IPS DF 6.9 (cell line): ENCODE data around the gene SPRR2A.

ENCODE experiments used
- DNase-seq: peaks from one replicate; pipeline ENCODE4 v3.0.0-alpha.2; 2013; ENCODE audit warnings: low read depth, low spot score
- H3K27ac ChIP-seq: one replicate; pipeline ENCODE4 v1.5.1; 2013; ENCODE audit warnings: low read length, control low read depth
- H3K27me3 ChIP-seq: 2 replicates; pipeline ENCODE4 v1.6.1; 2013; ENCODE audit warnings: mild to moderate bottlenecking, low read length; ENCODE audit not compliant: control insufficient read depth, insufficient read depth
- H3K36me3 ChIP-seq: 2 replicates; pipeline ENCODE4 v1.6.1; 2013; ENCODE audit warnings: low read length; ENCODE audit not compliant: control insufficient read depth, insufficient read depth
- H3K4me1 ChIP-seq: 2 replicates; pipeline ENCODE4 v1.6.1; 2013; ENCODE audit warnings: low read length; ENCODE audit not compliant: control insufficient read depth, insufficient read depth
- H3K4me3 ChIP-seq: 2 replicates; pipeline ENCODE4 v1.5.1; 2013; ENCODE audit warnings: mild to moderate bottlenecking, low read length
- H3K9me3 ChIP-seq: 2 replicates; pipeline ENCODE4 v1.6.1; 2013; ENCODE audit warnings: low read length, inconsistent platforms; ENCODE audit not compliant: control insufficient read depth, insufficient read depth
- WGBS: extraction: QIAGEN DNeasy Blood & Tissue Kit; methylation state at CpG from one replicate; pipeline ENCODE4 v1.1.7; 2013; ENCODE audit warnings: mixed read lengths, missing lambda C conversion rate; ENCODE audit not compliant: insufficient read length, insufficient coverage; 5-methylcytosine and 5-hydroxymethylcytosine counted together

The SPRR2A gene

DNA sequence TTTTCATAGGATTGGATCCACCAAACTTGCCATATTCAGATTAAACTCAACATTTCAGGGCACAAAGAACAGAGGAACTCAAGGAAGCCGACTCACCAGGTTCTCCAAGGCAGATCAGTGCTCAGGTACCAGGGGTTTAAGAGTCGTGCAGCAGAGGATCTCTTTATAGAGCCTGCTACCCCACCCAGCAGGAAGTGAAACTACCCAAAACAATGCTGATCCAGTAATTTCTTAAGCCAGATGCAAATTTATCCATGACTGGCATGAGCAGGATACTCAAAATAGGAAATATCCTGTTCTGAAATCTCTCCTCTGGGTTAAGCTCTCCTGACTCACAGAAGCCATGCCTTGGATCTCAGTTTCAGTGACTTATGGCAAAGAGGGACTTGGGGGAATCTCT is at the start of gene SPRR2A:
Gene SPRR2A, minus strand, starts transcription at position 138 of the 400 bp plus-strand sequence. CDS start 777 bp downstream, outside the sequence.
- Histone ChIP-seq H3K36me3 (no peaks in the 10 kb centered on the region), H3K9me3 (no peaks in the 10 kb centered on the region), H3K27me3 (no peaks in the 10 kb centered on the region), H3K4me1 (no peaks in the 10 kb centered on the region), H3K27ac (no peak within 1 kb of the TSS), H3K4me3 (no peak within 1 kb of the TSS)
- DNase-seq: no peak
- WGBS: no CpG with 5 or more reads among the region's 2 CpGs

DNA sequence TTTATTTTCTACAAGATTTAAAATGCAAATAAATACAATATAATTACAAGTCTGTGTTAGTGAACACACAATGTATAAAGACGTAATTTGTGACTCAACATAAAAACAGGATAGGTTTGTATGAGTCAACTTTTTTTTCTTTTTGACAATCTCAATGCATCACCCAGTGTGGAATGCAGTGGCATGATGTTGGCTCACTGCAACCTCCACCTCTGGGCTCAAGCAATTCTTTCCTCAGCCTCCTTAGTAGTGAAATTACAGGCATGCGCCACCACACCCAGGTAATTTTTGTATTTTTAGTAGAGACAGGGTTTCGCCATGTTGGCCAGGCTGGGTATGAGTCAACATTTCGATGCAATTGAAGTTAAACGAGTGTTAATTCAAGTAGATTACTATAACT is 42.9 kb upstream of the SPRR2A start:
- no peaks in the 10 kb centered on the region for H3K4me1 ChIP-seq
- no peaks in the 10 kb centered on the region for H3K36me3 ChIP-seq
- no CpG with 5 or more reads among the region's 5 CpGs for WGBS
- H3K9me3 ChIP-seq: no peaks in the 10 kb centered on the region
- no peaks in the 10 kb centered on the region for H3K27me3 ChIP-seq
- DNase-seq: no peak
- H3K4me3 ChIP-seq: no peak overlapping the region
- H3K27ac ChIP-seq: no peak overlapping the region

DNA sequence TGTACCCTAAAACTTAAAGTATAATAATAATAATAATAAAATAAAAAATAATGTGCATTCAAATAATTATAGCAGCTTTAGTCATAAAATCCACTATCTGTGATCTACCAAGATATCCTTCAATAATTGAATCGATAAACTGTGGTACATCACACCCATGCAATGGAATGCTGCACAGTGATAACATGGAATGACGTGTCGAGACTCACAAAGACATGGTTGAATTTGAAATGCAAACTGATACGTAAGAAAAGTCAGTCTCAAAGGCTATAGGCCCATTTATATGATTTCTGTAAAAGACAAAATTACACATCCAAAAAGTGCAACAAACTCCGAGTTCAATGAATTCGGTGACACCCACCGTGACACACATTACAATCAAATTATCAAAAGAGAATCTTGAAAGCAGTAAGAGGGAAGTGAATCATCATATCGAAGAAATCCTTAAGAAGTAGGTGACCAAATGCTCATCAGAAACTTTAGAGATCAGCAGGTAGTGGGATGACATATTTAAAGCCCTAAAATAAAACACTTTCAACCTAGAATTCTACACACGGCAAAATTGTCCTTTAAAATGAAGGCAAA is 42.2 kb upstream of the SPRR2A start:
- H3K4me3 ChIP-seq: no peak overlapping the region
- H3K27ac ChIP-seq: no peak overlapping the region

DNA sequence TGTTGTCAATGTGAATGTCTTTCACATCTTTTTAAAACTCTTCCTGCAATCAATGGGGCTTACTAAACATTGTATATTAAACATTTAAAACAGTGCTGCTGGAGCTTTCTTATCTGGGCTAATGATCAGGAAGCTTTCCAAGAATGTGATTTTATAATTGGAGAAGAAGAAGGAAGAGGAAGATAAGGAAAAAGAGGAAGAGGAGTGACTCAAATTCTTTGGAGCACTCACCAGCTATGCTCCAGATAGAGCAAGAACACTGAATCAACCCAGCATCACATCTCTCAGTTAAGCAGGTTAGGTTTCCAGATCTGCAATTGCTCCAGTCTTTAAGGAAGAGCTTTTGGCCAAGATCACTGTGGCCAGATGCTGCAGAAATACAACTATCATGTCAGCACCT is 38.5 kb upstream of the SPRR2A start:
- no peaks in the 10 kb centered on the region for H3K36me3 ChIP-seq
- no peak overlapping the region for H3K27ac ChIP-seq
- H3K27me3 ChIP-seq: no peaks in the 10 kb centered on the region
- no peaks in the 10 kb centered on the region for H3K4me1 ChIP-seq
- H3K9me3 ChIP-seq: no peaks in the 10 kb centered on the region
- no peak for DNase-seq
- no peak overlapping the region for H3K4me3 ChIP-seq

More for the DNA sequence above, 42.2 kb upstream of the SPRR2A start:
- H3K9me3 ChIP-seq: no peaks in the 10 kb centered on the region
- WGBS: no CpG with 5 or more reads among the region's 9 CpGs
- no peaks in the 10 kb centered on the region for H3K4me1 ChIP-seq
- no peak for DNase-seq
- H3K36me3 ChIP-seq: no peaks in the 10 kb centered on the region
- H3K27me3 ChIP-seq: no peaks in the 10 kb centered on the region

DNA sequence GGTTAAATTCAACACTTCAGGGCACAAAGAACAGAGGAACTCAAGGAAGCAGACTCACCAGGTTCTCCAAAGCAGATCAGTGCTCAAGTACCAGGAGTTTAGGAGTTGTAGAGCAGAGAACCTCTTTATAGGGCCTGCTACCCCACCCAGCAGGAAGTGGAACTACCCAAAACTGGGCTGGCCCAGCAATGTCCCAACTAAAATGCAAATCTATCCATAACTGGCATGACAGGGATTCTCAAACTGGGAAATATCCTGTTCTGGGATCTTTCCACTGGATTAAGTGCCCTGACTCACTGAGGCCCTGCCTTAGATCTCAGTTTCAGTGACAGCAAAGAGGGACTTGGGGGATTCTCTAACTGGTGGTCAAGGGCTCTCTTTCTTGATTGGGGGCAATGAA is 37.1 kb upstream of the SPRR2A start, which contains the start of gene SPRR2E:
Gene SPRR2E, minus strand, starts transcription at position 101 of the 400 bp plus-strand sequence. CDS start 775 bp downstream, outside the sequence.
- no peaks in the 10 kb centered on the region for H3K36me3 ChIP-seq
- no peaks in the 10 kb centered on the region for H3K27me3 ChIP-seq
- H3K9me3 ChIP-seq: no peaks in the 10 kb centered on the region
- H3K4me3 ChIP-seq: no peak within 1 kb of the TSS
- DNase-seq: no peak
- no peak within 1 kb of the TSS for H3K27ac ChIP-seq
- no peaks in the 10 kb centered on the region for H3K4me1 ChIP-seq

DNA sequence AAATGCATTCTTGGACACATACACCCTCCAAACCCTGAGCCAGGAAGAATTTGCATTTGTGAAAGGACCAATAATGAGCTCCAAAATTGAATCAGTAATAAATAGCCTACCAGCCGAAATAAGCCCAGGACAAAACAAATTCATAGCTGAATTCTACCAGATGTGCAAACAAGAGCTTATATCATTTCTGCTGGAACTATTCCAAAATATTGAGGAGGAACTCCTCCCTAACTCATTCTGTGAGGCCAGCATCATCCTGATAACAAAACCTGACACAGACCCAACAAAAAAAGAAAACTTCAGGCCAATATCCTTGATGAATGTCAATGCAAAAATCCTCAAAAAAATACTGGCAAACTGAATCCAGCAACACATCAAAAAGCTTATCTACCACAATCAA is 30.3 kb upstream of the SPRR2A start:
- H3K27ac ChIP-seq: no peak overlapping the region
- no peak for DNase-seq
- H3K4me1 ChIP-seq: no peaks in the 10 kb centered on the region
- H3K9me3 ChIP-seq: no peaks in the 10 kb centered on the region
- no CpG with 5 or more reads among the region's 1 CpG for WGBS
- H3K36me3 ChIP-seq: no peaks in the 10 kb centered on the region
- no peak overlapping the region for H3K4me3 ChIP-seq
- H3K27me3 ChIP-seq: no peaks in the 10 kb centered on the region

DNA sequence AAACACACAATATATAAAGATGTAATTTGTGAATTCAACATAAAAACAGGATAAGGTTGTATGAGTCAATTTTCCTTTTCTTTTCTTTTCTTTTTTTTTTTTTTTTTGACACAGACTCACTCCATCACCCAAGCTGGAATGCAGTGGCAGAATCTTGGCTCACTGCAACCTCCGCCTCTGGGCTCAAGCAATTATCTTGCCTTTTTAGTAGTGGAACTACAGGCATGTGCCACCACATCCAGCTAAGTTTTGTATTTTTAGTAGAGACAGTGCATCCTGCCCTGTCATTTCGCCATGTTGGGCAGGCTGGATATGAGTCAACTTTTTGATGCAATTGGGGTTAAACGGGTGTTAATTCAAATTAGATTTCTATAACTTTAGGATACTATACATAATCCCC is 24.4 kb upstream of the SPRR2A start:
- no peak overlapping the region for H3K4me3 ChIP-seq
- H3K4me1 ChIP-seq: no peaks in the 10 kb centered on the region
- H3K36me3 ChIP-seq: no peaks in the 10 kb centered on the region
- no peaks in the 10 kb centered on the region for H3K9me3 ChIP-seq
- no CpG with 5 or more reads among the region's 3 CpGs for WGBS
- H3K27ac ChIP-seq: no peak overlapping the region
- H3K27me3 ChIP-seq: no peaks in the 10 kb centered on the region
- no peak for DNase-seq

DNA sequence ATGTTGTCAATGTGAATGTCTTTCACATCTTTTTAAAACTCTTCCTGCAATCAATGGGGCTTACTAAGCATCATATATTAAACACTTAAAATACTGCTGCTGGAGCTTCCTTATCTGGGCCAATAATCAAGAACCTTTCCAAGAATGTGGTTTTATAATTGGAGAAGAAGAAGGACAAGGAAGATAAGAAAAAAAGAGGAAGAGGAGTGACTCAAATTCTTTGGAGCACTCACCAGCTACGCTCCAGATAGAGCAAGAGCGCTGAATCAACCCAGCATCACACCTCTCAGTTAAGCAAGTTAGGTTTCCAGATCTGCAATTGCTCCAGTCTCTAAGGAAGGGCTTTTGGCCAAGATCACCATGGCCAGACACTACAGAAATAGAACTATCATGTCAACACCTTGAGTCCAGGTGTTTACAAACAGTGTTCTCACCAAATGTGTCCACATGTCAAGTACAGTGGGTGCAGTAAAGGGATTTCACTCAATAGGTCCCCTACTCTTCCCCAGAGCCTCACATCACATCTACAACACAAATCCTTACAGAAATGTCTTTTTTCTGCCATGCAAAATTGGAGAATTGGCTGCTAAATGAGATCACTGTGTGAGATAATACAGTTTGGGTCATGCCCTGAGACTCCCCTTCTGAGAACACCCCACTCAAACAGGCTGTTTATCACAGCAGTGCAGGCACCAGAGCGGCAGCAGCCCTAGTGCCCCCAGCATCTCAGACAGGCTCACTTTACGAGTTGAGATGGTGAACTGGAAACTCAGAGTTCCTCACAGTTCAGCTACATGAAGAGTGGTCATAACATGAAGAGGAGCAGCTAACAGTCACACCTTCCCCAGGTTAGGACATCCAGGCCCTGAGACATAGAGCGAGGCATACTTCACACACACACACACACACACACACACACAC is 15.8 kb upstream of the SPRR2A start:
- Histone ChIP-seq H3K27ac (no peak overlapping the region), H3K27me3 (no peaks in the 10 kb centered on the region), H3K4me3 (no peak overlapping the region), H3K4me1 (no peaks in the 10 kb centered on the region), H3K36me3 (no peaks in the 10 kb centered on the region), H3K9me3 (no peaks in the 10 kb centered on the region)
- no peak for DNase-seq
- WGBS: no CpG with 5 or more reads among the region's 5 CpGs

DNA sequence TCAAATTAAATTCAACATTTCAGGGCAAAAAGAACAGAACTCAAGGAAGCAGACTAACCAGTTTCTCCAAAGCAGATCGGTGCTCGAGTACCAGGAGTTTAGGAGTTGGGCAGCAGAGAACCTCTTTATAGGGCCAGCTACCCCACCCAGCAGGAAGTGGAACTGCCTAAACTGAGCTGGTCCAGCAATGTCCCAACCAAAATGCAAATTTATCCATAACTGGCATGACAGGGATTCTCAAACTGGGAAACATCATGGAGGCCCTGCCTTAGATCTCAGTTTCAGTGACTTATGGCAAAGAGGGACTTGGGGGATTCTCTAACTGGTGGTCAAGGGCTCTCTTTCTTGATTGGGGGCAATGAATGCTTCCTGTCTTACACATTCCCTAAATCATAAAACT is 14.2 kb upstream of the SPRR2A start, which contains the start of gene SPRR2B:
Gene SPRR2B, minus strand, starts transcription at position 101 of the 400 bp plus-strand sequence. CDS start 772 bp downstream, outside the sequence.
- H3K4me1 ChIP-seq: no peaks in the 10 kb centered on the region
- no peak for DNase-seq
- no peak within 1 kb of the TSS for H3K27ac ChIP-seq
- no peak within 1 kb of the TSS for H3K4me3 ChIP-seq
- no CpG with 5 or more reads among the region's 2 CpGs for WGBS
- no peaks in the 10 kb centered on the region for H3K9me3 ChIP-seq
- no peaks in the 10 kb centered on the region for H3K36me3 ChIP-seq
- no peaks in the 10 kb centered on the region for H3K27me3 ChIP-seq

DNA sequence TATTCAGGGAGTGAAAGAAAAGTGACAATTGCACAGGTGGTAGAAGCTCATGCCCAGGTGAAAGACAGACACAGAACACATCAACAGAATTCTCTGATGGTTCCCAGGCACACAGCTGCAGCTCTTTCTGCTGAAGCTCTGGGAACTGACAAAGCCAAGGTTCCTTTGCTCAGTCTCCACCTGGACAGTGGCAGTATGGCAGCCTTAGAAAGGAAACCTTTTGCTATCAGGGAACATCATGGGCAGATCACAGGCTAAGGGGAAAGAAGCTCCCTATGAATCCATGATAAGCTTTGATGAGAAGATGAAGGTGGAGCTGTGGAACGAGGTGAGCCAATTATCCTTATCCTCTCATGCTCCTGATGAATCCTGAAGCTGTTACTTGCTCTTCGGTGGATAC is 12.9 kb upstream of the SPRR2A start:
- Histone ChIP-seq H3K36me3 (no peaks in the 10 kb centered on the region), H3K27me3 (no peaks in the 10 kb centered on the region), H3K27ac (no peak overlapping the region), H3K9me3 (no peaks in the 10 kb centered on the region), H3K4me1 (no peaks in the 10 kb centered on the region), H3K4me3 (no peak overlapping the region)
- DNase-seq: no peak
- WGBS: no CpG with 5 or more reads among the region's 2 CpGs
